Mucosa of descending colon (tissue), 3 donors: Measurements from ENCODE around the gene GALNT1. TPM values are rescaled to one million over a fixed set of nuclear protein-coding genes. Genes with fewer than 3 reads are reported as not detected.
"Not testable (repeated sequence)": the region's sequence is repeated elsewhere in the genome, so short reads cannot be mapped to it uniquely, and the experiment has no call there.

Experiments used
- ATAC-seq: fragments of 200-7000 bp; cut with Tn5 transposase; one replicate; pipeline ENCODE4 v1.9.1; 2020; ENCODE audit warnings: mild to moderate bottlenecking, moderate library complexity
- DNase-seq, 3 donors: peaks; one replicate each; pipeline ENCODE4 v3.0.0-alpha.2; 2020
- H3K36me3 ChIP-seq: fragments of 200-600 bp; one replicate; pipeline ENCODE4 v1.8.0; 2021; ENCODE audit warnings: low read depth, mild to moderate bottlenecking
- H3K4me1 ChIP-seq: fragments of 200-600 bp; one replicate; pipeline ENCODE4 v1.8.0; 2021; ENCODE audit warnings: low read depth, mild to moderate bottlenecking
- H3K4me3 ChIP-seq: fragments of 200-600 bp; one replicate; pipeline ENCODE4 v1.8.0; 2021; ENCODE audit warnings: mild to moderate bottlenecking
- H3K9me3 ChIP-seq: fragments of 200-600 bp; one replicate; pipeline ENCODE4 v1.8.0; 2021; ENCODE audit warnings: mild to moderate bottlenecking
- CTCF ChIP-seq: fragments of 200-600 bp; IDR thresholded peaks from one replicate; pipeline ENCODE4 v1.8.0; 2022; ENCODE audit warnings: antibody characterized with exemption, mild to moderate bottlenecking
- intact Hi-C, 2 donors: fragments of 100-400 bp; cut with DNase I in 1 of 2; cut with micrococcal nuclease in 1 of 2; formaldehyde crosslinking; loops; one replicate each; pipeline versions ENCODE4 v1.11.0 to v1.11.1; 2022; cut with DNase I, micrococcal nuclease
- total RNA-seq, 3 donors: library from RNA; stranded (reverse); fragmentation: NEBNext Ultra II Directional in 2 of 3; extraction: Animal tissue kit (Norgen Biotek cat#: 25700) in 2 of 3; gene quantifications; one replicate each; pipeline versions ENCODE4 v1.2.1 to v1.2.4, GENCODE V29; 2021 to 2023
- donor health status: DM: no; HTN: no; CAD: no; lungs with moderate emphysema.
- donor health status: DM: no; HTN: no; CAD: no.
- donor health status: DM: no; HTN: yes; CAD: no.

GALNT1 gene
- total RNA-seq, 3 donors from 2014 or later, result 82.7 to 118 (median 109) TPM

- Histone ChIP-seq H3K4me1 (no peaks in the 10 kb centered on the region), H3K4me3 (no peak overlapping the region), H3K9me3 (no peaks in the 10 kb centered on the region), H3K36me3 (no peaks in the 10 kb centered on the region)
- ATAC-seq (no peak), DNase-seq (no peak)
- no peak for TF ChIP-seq CTCF
- intact Hi-C loops, result no loop called here
Measured at GRCh38 chr18:35549564-35549963, 32.0 kb upstream of the GALNT1 start.

- ATAC-seq, result peak; percentile 76
- intact Hi-C loops, result no loop called here
Measured at GRCh38 chr18:35553300-35553699, 28.2 kb upstream of the GALNT1 start.

GRCh38 chr18:35555538-35555937 is 26.0 kb upstream of the GALNT1 start:
- DNase-seq, ATAC-seq, intact Hi-C loops, H3K4me3 ChIP-seq, H3K9me3 ChIP-seq, H3K4me1 ChIP-seq, H3K36me3 ChIP-seq: not testable (repeated sequence)

More at GRCh38 chr18:35553300-35553699, 28.2 kb upstream of the GALNT1 start:
- TF ChIP-seq CTCF, result no peak
- Histone ChIP-seq H3K4me1 (no peaks in the 10 kb centered on the region), H3K36me3 (no peaks in the 10 kb centered on the region), H3K9me3 (no peaks in the 10 kb centered on the region), H3K4me3 (no peak overlapping the region)
- no peak for DNase-seq

GRCh38 chr18:35559867-35560266 is 21.7 kb upstream of the GALNT1 start:
- no peak for DNase-seq
- ATAC-seq, result no peak
- no peaks in the 10 kb centered on the region for H3K36me3 ChIP-seq
- intact Hi-C loops, result no loop called here
- no peaks in the 10 kb centered on the region for H3K4me1 ChIP-seq
- TF ChIP-seq CTCF, result no peak
- no peaks in the 10 kb centered on the region for H3K9me3 ChIP-seq
- H3K4me3 ChIP-seq, result no peak overlapping the region

DNA sequence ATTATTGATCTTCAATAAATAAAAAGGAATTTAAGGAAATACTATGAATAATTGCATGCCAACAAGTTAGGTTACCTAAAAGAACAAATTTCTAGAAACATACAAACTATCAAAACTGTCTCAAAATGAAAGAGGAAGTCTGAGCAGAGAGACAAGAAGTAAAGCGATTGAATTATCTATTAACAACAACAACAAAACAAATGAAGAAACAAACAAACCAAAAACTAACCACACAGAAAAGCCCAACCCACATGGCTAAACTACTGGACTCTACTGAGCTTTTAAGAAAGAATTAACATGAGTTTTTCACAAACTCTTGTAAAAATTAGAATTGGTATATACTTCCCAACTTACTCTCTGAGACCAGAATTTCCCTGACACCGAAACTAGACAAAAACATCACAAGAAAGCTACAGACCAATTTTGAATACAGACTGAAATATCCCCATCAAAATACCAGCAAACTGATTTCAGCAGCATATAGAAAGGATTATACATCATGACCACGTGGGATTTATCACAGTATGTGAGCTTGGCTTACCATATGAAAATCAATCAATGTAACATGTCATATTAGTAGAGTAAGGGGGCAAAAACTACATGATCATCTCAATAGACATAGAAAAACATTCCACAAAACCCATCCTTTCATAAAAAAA is 16.6 kb upstream of the GALNT1 start:
- Histone ChIP-seq H3K9me3 (no peaks in the 10 kb centered on the region), H3K4me3 (no peak overlapping the region), H3K4me1 (no peaks in the 10 kb centered on the region), H3K36me3 (no peaks in the 10 kb centered on the region)
- no peak for DNase-seq
- no peak for TF ChIP-seq CTCF
- intact Hi-C loops, result no loop called here
- no peak for ATAC-seq

DNA sequence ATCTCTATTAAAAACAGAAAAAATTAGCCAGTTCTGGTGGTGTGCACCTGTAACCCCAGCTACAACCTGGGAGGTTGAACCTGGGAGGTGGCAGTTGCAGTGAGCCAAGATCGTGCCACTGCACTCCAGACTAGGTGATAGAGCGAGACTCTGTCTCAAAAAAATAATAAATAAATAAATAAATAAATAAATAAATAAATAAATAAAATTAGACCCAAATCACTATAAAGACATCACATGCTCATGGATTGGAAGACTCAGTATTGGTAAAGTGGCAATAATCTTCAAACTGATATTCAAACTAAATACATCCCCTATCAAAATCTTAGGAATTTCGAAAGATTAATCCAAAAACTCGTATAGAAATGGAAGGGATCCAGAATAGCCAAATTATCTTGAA is 15.5 kb upstream of the GALNT1 start:
- Histone ChIP-seq H3K9me3 (no peaks in the 10 kb centered on the region), H3K36me3 (no peaks in the 10 kb centered on the region), H3K4me1 (no peaks in the 10 kb centered on the region), H3K4me3 (no peak overlapping the region)
- intact Hi-C loops, result no loop called here
- TF ChIP-seq CTCF, result no peak
- no peak for DNase-seq
- no peak for ATAC-seq
